ENCODE measurements around the gene DTWD2.
"Not testable (repeated sequence)": the region's sequence is repeated elsewhere in the genome, so short reads cannot be mapped to it uniquely, and the experiment has no call there.

Gene DTWD2

DNA sequence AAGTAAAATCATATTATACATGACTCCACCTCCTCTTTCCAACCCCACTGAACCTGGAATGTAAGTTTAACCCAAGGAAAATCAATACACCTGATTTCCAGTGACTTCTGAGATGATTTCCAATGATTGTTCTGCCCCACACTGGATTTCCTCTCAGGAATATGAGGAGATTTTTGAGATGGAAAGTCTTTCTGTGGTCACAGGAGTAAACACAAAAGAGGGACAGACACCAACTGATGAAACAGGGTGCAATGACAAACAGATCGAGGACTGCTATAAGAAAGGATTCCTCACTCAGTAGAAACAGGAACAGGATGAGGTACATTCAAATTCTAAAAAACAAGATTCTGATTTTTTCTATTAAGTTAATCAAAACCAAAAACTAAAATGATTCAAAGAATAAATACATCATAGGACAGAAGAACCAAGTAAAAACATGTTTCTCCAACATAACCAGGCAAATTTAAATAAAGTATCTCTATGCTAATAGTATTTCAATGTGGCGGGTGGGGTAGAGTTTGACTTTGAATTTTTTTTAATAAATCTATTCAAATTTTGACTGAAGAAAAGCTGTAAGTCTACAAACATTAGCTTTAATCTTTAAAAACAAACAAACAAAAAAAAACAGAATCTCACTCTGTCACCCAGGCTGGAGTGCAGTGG lies 42.1 kb downstream of the DTWD2 start:
- no peak for DNase-seq

DNA sequence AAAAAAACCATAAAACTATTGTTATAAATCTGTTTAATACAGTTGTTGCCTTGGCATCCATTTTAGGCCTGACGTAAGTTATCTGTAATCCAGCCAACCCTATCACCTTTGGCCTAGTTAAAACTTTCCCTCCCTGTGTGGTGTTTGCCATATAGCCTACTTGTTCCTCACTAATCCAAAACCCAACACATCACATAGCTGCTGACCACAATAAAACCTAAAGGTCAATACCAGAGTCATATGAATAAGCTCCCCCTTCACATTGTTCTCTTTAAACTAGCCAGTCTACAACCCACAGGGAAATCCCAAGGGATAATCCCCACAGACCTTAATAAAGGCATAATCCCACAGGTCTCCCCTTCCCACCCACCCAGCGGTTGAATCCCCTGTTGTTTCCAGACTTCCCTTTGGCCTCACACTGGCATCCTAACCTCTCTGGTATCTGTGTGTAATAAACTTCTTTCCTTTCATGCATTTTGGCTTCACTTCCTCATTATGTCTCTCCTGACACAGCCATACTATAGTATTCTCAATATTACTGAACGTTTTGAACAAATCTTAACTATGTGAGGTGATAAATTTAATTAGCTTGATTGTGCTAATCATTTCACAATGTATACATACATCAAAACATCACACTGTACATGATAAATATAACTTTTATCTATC lies 50.8 kb downstream of the DTWD2 start:
- DNase-seq = peak; percentile 29

- DNase-seq = no peak
Observed at GRCh38 chr5:118933703-118934102, 54.6 kb downstream of the DTWD2 start.

DNA sequence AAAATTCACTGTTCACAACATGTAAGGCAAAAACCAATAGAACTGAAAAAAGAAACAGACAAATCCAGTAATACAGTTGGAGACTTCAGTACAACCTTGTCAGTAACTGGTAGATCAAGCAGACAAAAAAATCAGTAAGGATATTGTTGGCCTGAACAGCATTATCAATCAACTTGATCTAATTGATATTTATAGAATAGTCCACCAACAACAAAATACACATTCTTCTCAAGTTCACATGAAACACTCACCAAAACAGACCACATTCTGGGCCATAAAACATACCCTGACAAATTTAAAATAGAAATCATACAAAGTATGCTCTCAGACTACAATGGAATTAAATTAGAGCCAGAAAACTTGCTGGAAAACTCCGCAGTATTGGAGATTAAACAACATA lies 56.8 kb downstream of the DTWD2 start:
- DNase-seq = no peak

GRCh38 chr5:118924006-118924389 lies 64.3 kb downstream of the DTWD2 start:
- DNase-seq = no peak

DNA sequence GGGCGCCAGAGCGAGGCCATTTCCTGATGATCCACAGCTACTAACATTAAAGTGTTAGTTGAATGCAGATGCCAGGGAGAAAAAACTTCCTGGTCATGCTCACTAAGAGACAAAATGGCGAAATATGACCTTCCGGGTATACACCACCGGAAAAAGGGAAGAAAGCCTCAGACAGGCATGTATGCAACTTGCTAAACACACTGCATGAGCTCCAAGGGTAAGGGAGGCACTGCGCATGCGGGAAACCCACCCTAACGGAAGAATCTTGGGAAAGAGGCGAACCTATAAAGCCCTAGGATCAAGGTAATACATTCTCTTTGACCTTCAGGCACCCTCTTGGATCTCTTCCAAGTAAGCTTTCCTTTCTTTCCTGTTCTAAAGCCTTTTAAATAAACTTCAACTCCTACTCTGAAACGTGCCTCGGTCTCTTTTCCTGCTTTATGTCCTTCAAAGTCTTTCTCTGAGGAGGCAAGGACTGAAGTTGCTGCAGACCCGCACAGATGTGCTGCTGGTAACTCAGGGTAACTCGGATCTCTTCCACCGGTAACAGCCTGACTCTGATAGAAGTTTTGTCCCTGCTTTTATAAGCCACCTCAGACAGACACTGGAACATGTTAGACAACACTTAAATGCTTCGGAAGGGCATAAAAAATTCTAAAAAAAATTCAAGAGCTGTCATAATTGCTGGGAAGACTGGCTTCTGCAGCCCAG lies 64.9 kb downstream of the DTWD2 start:
- no peak for DNase-seq

- DNase-seq = no peak
Observed at GRCh38 chr5:118921866-118922265, 66.5 kb downstream of the DTWD2 start.

- DNase-seq = no peak
Observed at GRCh38 chr5:118919016-118919415, 69.3 kb downstream of the DTWD2 start.

DNA sequence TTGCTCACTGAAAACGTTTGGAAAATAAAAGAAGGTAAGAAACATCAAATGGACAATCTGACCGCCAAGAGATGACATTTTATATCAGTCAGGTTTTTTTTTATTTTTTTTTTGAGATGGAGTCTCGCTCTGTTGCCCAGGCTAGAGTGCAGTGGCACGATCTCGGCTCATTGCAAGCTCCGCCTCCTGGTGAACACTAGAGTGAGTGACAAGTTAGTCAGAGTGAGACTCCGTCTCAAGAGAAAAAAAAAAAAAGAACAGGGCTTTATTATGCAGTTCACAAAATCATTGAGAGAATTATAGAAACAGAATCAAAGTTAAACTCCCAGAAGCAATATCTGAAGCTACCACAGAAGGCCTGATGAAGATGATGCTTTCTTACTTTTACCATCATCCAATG lies 70.1 kb downstream of the DTWD2 start:
- no peak for DNase-seq

DNA sequence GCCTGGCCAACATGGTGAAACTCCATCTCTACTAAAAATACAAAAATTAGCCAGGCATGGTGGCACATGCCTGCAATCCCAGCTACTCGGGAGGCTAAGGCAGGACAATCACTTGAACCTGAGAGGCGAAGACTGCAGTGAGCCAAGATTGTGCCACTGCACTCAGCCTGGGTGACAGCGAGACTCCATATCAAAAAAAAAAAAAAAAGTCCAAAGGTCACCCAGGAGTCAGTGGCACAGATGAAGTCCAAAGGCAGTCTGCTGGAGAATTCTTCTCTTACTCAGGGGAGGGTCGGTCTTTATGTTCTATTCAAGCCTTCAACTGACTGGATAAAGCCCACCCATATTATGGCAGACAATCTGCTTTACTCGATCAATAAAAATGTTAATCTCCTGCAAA lies 80.8 kb downstream of the DTWD2 start:
- DNase-seq = not testable (repeated sequence)

DNA sequence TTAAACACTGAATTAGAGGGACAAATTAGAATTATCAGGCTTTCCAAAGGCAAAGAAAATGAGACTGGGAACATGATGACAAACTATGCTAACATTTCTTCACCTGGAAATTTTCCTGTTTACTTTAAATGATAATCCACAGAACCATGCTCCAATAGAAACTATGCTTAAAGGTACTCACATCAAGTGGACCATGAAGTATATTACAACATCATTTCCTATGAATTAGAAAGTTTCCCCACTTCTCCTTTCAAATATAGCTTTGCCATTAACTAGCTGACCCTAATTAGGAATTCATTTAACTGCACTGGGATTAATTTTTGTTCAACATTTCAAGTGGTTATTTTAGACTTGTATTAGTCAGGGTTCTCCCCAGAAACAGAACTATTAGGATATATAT lies 81.4 kb downstream of the DTWD2 start:
- peak; percentile 40 for DNase-seq

- DNase-seq = no peak
Observed at GRCh38 chr5:118905196-118905595, 83.2 kb downstream of the DTWD2 start.

GRCh38 chr5:118902656-118903438 lies 85.5 kb downstream of the DTWD2 start:
- peak; percentile 40 for DNase-seq

GRCh38 chr5:118894709-118895108 lies 93.6 kb downstream of the DTWD2 start:
- no peak for DNase-seq

GRCh38 chr5:118891252-118891651 lies 97.1 kb downstream of the DTWD2 start:
- DNase-seq = no peak

DNA sequence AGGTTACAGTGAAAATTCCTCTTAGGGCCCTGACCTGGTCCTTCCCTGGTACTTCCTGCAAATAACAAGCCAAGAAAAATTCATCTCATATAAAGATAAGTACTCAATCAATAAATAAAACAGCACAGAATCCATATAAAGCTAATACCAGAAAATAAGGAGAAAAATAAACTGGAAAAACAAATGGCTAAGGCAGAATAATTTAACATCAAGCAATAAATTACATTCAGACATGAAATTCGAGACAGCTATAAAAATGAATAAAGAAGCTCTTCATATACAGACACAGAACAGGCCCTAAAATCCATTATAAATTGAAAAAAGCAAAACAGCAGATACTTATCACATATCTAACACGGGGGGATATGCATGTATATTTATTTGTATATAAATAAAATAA lies 99.2 kb downstream of the DTWD2 start:
- no peak for DNase-seq

DNA sequence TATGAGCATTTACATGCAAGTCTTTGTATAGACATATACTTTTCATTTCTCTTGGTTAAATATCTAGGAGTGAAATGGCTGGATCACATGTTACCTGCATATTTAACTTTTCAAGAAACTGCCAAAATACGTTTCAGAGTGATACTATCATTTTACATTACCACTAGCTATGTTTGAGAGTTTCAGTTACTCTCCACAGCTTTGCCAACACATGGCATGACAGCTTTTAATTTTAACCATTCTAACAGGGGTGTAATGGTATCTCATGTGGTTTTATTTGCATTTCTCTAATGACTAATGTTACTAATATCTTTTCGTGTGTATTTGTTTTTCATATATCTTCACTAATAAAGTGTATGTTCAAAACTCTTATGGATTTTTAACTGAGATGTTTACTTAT lies 99.8 kb downstream of the DTWD2 start:
- DNase-seq = no peak

DNA sequence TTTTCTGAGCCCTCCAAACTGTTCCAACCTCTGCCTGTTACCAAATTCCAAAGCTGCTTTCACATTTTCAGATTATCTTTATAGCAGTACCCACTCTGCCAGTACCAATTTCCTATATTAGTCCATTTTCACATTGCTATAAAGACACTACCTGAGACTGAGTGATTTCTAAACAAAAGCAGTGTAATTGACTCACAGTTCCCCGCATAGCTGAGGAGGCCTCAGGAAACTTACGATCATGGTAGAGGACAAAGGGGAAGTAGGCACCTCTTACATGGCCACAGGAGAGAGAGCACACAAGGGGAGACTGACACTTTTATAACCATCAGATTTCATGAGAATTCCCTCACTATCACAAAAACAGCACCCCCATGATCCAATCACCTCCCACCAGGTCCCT lies 105.0 kb downstream of the DTWD2 start:
- DNase-seq = no peak

DNA sequence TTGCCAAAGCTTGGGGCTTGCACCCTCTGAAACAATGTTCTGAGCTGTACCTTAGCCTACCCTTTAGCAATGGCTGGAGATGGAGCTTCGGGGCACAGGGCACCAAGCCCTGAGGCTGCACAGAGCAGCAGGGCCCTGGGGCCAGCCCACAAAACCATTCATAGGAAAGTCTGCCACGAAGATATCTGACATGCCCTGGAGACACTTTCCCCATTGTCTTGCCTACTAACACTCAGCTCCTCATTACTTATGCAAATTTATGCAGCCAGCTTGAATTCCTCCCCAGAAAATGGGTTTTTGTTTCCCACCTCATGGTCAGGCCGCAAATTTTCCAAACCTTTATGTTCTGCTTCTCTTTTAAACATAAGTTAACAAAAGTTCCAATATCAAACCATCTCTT lies 105.7 kb downstream of the DTWD2 start:
- DNase-seq = no peak

GRCh38 chr5:118876852-118877251 lies 111.5 kb downstream of the DTWD2 start:
- DNase-seq = not testable (repeated sequence)

- DNase-seq = no peak
Observed at GRCh38 chr5:118875131-118875530, 113.2 kb downstream of the DTWD2 start.

DNA sequence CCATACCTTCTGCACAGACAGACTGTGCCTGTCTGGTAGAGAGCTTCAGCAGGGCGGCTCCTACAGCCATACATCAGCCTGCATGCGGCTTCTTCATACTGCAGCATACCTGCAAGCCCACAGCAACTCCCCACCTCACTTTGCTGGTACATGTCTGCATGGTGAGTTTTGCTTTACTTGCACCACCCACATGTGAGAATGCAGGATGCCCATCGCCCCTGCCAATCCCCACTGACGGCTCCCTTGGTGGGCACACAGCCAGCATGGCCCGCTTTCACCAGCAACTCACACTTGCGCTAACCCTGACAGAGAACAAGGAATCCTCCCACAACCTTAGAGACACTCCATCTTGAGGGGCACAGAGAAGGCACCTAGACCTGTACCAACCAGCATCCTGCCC lies 114.9 kb downstream of the DTWD2 start:
- no peak for DNase-seq

- DNase-seq = no peak
Observed at GRCh38 chr5:118863345-118863744, 125.0 kb downstream of the DTWD2 start.

GRCh38 chr5:118862596-118862995 lies 125.8 kb downstream of the DTWD2 start:
- DNase-seq = no peak

Measured in DMS53 (cell line).